Endothelial cell of umbilical vein (primary cell): ENCODE data around the gene KDM4B. TPM values are rescaled to one million over a fixed set of nuclear protein-coding genes. Genes with fewer than 3 reads are reported as not detected.

Source experiments
- BruUV-seq: library from RNA; stranded (reverse); fragments of 400-500 nt; replicated peaks from 2 replicates; lab custom pipeline; 2021; lab: Mats Ljungman, UMichigan
- CTCF ChIA-PET: fragments of 300-600, 350-600 bp; sonication (Branson Sonifier 250); formaldehyde crosslinking; loops from one replicate; lab custom pipeline; 2021; ENCODE audit warnings: antibody characterized with exemption, inconsistent platforms; lab: Charles Lee
- POLR2A ChIA-PET: fragments of 300-600, 350-600 bp; sonication (Branson Sonifier 250); formaldehyde crosslinking; loops from one replicate; lab custom pipeline; 2021; ENCODE audit warnings: antibody characterized with exemption, inconsistent platforms; lab: Charles Lee
- DNase-seq: peaks from one replicate; pipeline ENCODE4 v3.0.0-alpha.2; 2011; ENCODE audit warnings: low read depth, low spot score
- FAIRE-seq: peaks from 2 replicates; lab custom pipeline; 2011; peaks lifted over from hg19 to GRCh38; lab: Jason Lieb, UNC
- H2AFZ ChIP-seq: 2 replicates; pipeline ENCODE4 v1.6.0; 2012; ENCODE audit warnings: low read depth, low read length, control low read depth, inconsistent platforms
- H3K27ac ChIP-seq: 2 replicates; pipeline ENCODE4 v1.5.1; 2011; ENCODE audit warnings: low read depth, mild to moderate bottlenecking, control low read depth, low read length, moderate library complexity; ENCODE audit not compliant: insufficient read depth
- H3K27me3 ChIP-seq, 2 experiments: 2 replicates each; pipeline versions ENCODE4 v1.6.0 to v1.6.1; 2011; ENCODE audit warnings: low read length in 2 of 2, mixed read lengths in 1 of 2; ENCODE audit not compliant: control insufficient read depth in 2 of 2, insufficient read depth in 2 of 2
- H3K36me3 ChIP-seq, 2 experiments: 2 replicates in 1 of 2; 3 replicates in 1 of 2; pipeline ENCODE4 v1.5.1; 2011; ENCODE audit warnings: low read length in 2 of 2, mild to moderate bottlenecking in 1 of 2, moderate library complexity in 1 of 2; ENCODE audit not compliant: control insufficient read depth in 2 of 2, insufficient read depth in 2 of 2; ENCODE audit errors: extremely low read depth in 1 of 2
- H3K4me1 ChIP-seq: 3 replicates; pipeline ENCODE4 v1.5.1; 2011; ENCODE audit warnings: mild to moderate bottlenecking, low read length; ENCODE audit not compliant: control insufficient read depth, insufficient read depth; ENCODE audit errors: extremely low read depth
- H3K4me2 ChIP-seq: 2 replicates; pipeline ENCODE4 v1.6.1; 2011; ENCODE audit warnings: low read length, control low read depth, mixed read lengths; ENCODE audit not compliant: insufficient read depth
- H3K4me3 ChIP-seq, 3 experiments: fragments of 200-600 bp in 1 of 3; sonication (generic), shearing (Covaris generic) in 1 of 3; replicated peaks in 1 of 3; 2 replicates each; pipeline ENCODE4 v1.5.1; 2011 to 2016; ENCODE audit warnings: control low read depth in 3 of 3, low read length in 3 of 3, mild to moderate bottlenecking in 2 of 3, inconsistent platforms in 1 of 3, low read depth in 1 of 3, moderate library complexity in 1 of 3; ENCODE audit not compliant: insufficient read depth in 1 of 3
- H3K79me2 ChIP-seq: 2 replicates; pipeline ENCODE4 v1.6.0; 2012; ENCODE audit warnings: low read length, inconsistent platforms; ENCODE audit not compliant: control insufficient read depth, insufficient read depth
- H3K9ac ChIP-seq: replicated peaks from 2 replicates; pipeline ENCODE3; 2011; ENCODE audit warnings: low read length, control low read depth; ENCODE audit not compliant: insufficient read depth; ENCODE audit errors: extremely low read depth
- H3K9me1 ChIP-seq: replicated peaks from 3 replicates; pipeline ENCODE4 v1.6.0; 2011; ENCODE audit warnings: mild to moderate bottlenecking, low read length; ENCODE audit not compliant: control insufficient read depth, insufficient read depth; ENCODE audit errors: extremely low read depth
- H3K9me3 ChIP-seq: replicated peaks from 2 replicates; pipeline ENCODE4 v1.5.1; 2012; ENCODE audit warnings: low read length, inconsistent platforms; ENCODE audit not compliant: control insufficient read depth, insufficient read depth
- H4K20me1 ChIP-seq: replicated peaks from 2 replicates; pipeline ENCODE3; 2011; ENCODE audit warnings: mild to moderate bottlenecking, low read length; ENCODE audit not compliant: control insufficient read depth, insufficient read depth; ENCODE audit errors: extremely low read depth
- CTCF ChIP-seq, 2 donors: IDR thresholded peaks; 1 replicate in 1 of 2; 2 replicates in 1 of 2; pipeline ENCODE4 v1.5.1; 2011; ENCODE audit warnings: low read length in 2 of 2, mild to moderate bottlenecking in 2 of 2, moderate library complexity in 2 of 2, control low read depth in 1 of 2, inconsistent platforms in 1 of 2, low read depth in 1 of 2; ENCODE audit not compliant: insufficient read depth in 1 of 2; ENCODE audit errors: extremely low read depth in 1 of 2
- EZH2 ChIP-seq: IDR thresholded peaks from 2 replicates; pipeline ENCODE4 v1.6.1; 2012; ENCODE audit warnings: borderline replicate concordance, low read depth, mild to moderate bottlenecking, moderate library complexity, low read length, inconsistent platforms; ENCODE audit not compliant: severe bottlenecking
- FOS ChIP-seq: IDR thresholded peaks from 2 replicates; pipeline ENCODE4 v1.6.1; 2011; ENCODE audit warnings: mild to moderate bottlenecking, low read length, moderate library complexity, borderline replicate concordance; ENCODE audit not compliant: insufficient read depth
- GATA2 ChIP-seq: IDR thresholded peaks from 2 replicates; pipeline ENCODE4 v1.7.0; 2011; ENCODE audit warnings: low read depth, mild to moderate bottlenecking, moderate library complexity, mixed read lengths, low read length; ENCODE audit not compliant: insufficient read length, insufficient read depth
- JUN ChIP-seq: IDR thresholded peaks from 2 replicates; pipeline ENCODE4 v1.6.1; 2011; ENCODE audit warnings: borderline replicate concordance, low read depth; ENCODE audit not compliant: insufficient read length, insufficient read depth
- MYC ChIP-seq: IDR thresholded peaks from one replicate; pipeline ENCODE4 v1.6.1; 2011; ENCODE audit warnings: mild to moderate bottlenecking, low read depth, low read length
- POLR2A ChIP-seq: IDR thresholded peaks from 2 replicates; pipeline ENCODE4 v1.6.1; 2012; ENCODE audit warnings: low read depth, mild to moderate bottlenecking, control low read depth, low read length
- POLR2AphosphoS5 ChIP-seq: IDR thresholded peaks from 2 replicates; pipeline ENCODE4 v1.6.1; 2012; ENCODE audit warnings: low read depth, mild to moderate bottlenecking, control low read depth, low read length, moderate library complexity; ENCODE audit not compliant: insufficient read depth
- dilution Hi-C: fragments of 300-500 bp; cut with MboI; formaldehyde crosslinking; loops from one replicate; pipeline ENCODE4 v1.15.0; 2019; ENCODE audit warnings: low sequenced_read_pairs; ENCODE audit not compliant: extremely low pct_ligation_motif_present
- intact Hi-C: fragments of 100-400 bp; cut with micrococcal nuclease; formaldehyde crosslinking; loops from one replicate; pipeline ENCODE4 v1.10.0; 2022
- polyA plus RNA-seq, 4 experiments: library from polyadenylated mRNA; depleted of rRNA in 3 of 4; stranded (reverse) in 3 of 4; unstranded in 1 of 4; fragments of >200 nt; gene quantifications; 2 replicates each; pipeline versions ENCODE4 v1.2.1 to v1.2.3, GENCODE V29; 2011 to 2012; ENCODE audit warnings: missing spikeins in 1 of 4
- total RNA-seq: library from RNA; stranded (reverse); gene quantifications from 2 replicates; pipeline ENCODE4 v1.2.3, GENCODE V29; 2021
- TF ChIP-seq, protein P1 (sequence below): IDR thresholded peaks from 2 replicates; pipeline ENCODE4 v1.6.1; 2011; ENCODE audit not compliant: insufficient read depth, insufficient read length

KDM4B gene
- total and polyA plus RNA-seq, 2 donors (not counting 3 experiments of a cell fraction or from before 2014, with no cell fraction given), result 12.4 to 37.2 TPM

GRCh38 chr19:5104871-5105351, 136.0 kb downstream of the KDM4B start:
- Histone ChIP-seq H3K79me2 (no peaks in the 10 kb centered on the region), H3K27ac (no peak overlapping the region), H3K9me1 (no peaks in the 10 kb centered on the region), H3K4me3 (no peak overlapping the region), H2AFZ (no peak overlapping the region), H3K4me2 (no peak overlapping the region), H3K27me3 (no peaks in the 10 kb centered on the region), H3K4me1 (no peaks in the 10 kb centered on the region), H3K9ac (no peak overlapping the region), H3K36me3 (peaks cover 0 to under 1% of the 10 kb centered on the region in 2 experiments), H3K9me3 (peaks cover under 1% of the 10 kb centered on the region), H4K20me1 (no peaks in the 10 kb centered on the region)
- BruUV-seq, result no TSS peak
- TF ChIP-seq CTCF (IDR thresholded peaks at IDR 0.05; ENCODE audit: extremely low read depth in 1 of 2, insufficient read depth in 1 of 2, low read depth in 1 of 2, low read length in 2 of 2) (no peak), POLR2AphosphoS5 (no peak), JUN (no peak), FOS (no peak), MYC (no peak), EZH2 (no peak), GATA2 (no peak), POLR2A (no peak)
- TF ChIP-seq, protein P1, sequence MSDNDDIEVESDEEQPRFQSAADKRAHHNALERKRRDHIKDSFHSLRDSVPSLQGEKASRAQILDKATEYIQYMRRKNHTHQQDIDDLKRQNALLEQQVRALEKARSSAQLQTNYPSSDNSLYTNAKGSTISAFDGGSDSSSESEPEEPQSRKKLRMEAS, result no peak
- DNase-seq, result no peak
- ChIA-PET CTCF (no interaction called here), POLR2A (no interaction called here)
- intact Hi-C loops (no loop called here), dilution Hi-C loops (no loop called here)
- no peak for FAIRE-seq
